Parathyroid adenoma (tissue), 2 donors: ENCODE data around the gene ATAD2B.

Experiments
- H2AFZ ChIP-seq: fragments of 300-600 bp; sonication (generic); one replicate; pipeline ENCODE4 v1.7.0; 2017; ENCODE audit warnings: antibody characterized with exemption, mild to moderate bottlenecking
- H3K27ac ChIP-seq: fragments of 300-600 bp; sonication (generic); one replicate; pipeline ENCODE4 v1.7.0; 2017
- H3K27me3 ChIP-seq: fragments of 300-600 bp; sonication (generic); one replicate; pipeline ENCODE4 v1.7.0; 2017; ENCODE audit warnings: low read length; ENCODE audit not compliant: control insufficient read depth, insufficient read depth
- H3K36me3 ChIP-seq: fragments of 300-600 bp; sonication (generic); one replicate; pipeline ENCODE4 v1.7.0; 2017; ENCODE audit warnings: low read length; ENCODE audit not compliant: control insufficient read depth, insufficient read depth
- H3K4me1 ChIP-seq: fragments of 300-600 bp; sonication (generic); one replicate; pipeline ENCODE4 v1.7.0; 2017; ENCODE audit warnings: control low read depth
- H3K4me2 ChIP-seq: fragments of 300-600 bp; sonication (generic); one replicate; pipeline ENCODE4 v1.7.0; 2017; ENCODE audit warnings: low read length
- H3K4me3 ChIP-seq: fragments of 300-600 bp; sonication (generic); one replicate; pipeline ENCODE4 v1.7.0; 2017; ENCODE audit warnings: low read depth, low read length
- H3K79me2 ChIP-seq: fragments of 300-600 bp; sonication (generic); one replicate; pipeline ENCODE4 v1.7.0; 2017; ENCODE audit warnings: control low read depth
- H3K9ac ChIP-seq: fragments of 300-600 bp; sonication (generic); one replicate; pipeline ENCODE4 v1.7.0; 2017; ENCODE audit warnings: mild to moderate bottlenecking
- H3K9me3 ChIP-seq: fragments of 300-600 bp; sonication (generic); one replicate; pipeline ENCODE4 v1.7.0; 2017; ENCODE audit warnings: low read length; ENCODE audit not compliant: control insufficient read depth
- TF ChIP-seq, protein P1 (sequence below): fragments of 300-600 bp; sonication (generic); IDR thresholded peaks from one replicate; pipeline ENCODE4 v1.7.0; 2017; ENCODE audit warnings: antibody characterized with exemption, mild to moderate bottlenecking
- donor health status: primary hyperparathyroidism.

The ATAD2B gene

DNA sequence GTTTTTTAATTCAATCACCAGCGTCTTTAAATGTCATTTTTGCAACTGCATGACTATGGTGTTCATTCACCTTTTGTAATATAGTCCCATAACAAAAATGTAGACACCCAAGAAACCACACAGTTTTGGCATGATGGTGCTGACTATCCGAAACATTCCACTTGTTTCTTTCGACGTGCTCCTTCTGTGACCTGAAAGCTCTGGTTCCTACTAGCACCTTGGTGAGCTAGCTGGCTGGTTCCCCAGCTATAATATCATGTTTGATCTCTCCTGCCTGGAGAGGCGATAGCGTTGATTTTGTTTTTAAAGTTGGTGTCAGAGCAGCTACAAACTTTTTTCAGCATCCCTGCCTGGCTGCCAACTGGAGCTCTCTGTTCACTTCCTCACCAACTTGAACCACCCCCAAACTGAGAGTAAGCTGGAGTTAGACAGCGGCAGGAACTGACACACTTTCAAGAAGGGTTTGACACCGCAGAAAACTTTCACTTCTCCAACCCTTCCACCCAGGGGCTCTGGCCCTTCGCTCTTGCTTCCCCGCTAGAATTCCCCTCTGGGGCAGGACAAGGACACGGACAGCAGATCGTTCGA lies 1.1 kb downstream of the ATAD2B start:
- TF ChIP-seq, protein P1, sequence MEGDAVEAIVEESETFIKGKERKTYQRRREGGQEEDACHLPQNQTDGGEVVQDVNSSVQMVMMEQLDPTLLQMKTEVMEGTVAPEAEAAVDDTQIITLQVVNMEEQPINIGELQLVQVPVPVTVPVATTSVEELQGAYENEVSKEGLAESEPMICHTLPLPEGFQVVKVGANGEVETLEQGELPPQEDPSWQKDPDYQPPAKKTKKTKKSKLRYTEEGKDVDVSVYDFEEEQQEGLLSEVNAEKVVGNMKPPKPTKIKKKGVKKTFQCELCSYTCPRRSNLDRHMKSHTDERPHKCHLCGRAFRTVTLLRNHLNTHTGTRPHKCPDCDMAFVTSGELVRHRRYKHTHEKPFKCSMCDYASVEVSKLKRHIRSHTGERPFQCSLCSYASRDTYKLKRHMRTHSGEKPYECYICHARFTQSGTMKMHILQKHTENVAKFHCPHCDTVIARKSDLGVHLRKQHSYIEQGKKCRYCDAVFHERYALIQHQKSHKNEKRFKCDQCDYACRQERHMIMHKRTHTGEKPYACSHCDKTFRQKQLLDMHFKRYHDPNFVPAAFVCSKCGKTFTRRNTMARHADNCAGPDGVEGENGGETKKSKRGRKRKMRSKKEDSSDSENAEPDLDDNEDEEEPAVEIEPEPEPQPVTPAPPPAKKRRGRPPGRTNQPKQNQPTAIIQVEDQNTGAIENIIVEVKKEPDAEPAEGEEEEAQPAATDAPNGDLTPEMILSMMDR, result no peak
- no peaks in the 10 kb centered on the region for H3K27me3 ChIP-seq
- peak overlapping the region; percentile 93 for H3K27ac ChIP-seq
- peaks cover 30% of the 10 kb centered on the region for H3K79me2 ChIP-seq
- peak overlapping the region; percentile 82 for H3K4me3 ChIP-seq
- peak overlapping the region; percentile 99 for H2AFZ ChIP-seq
- H3K4me1 ChIP-seq, result peaks cover 6% of the 10 kb centered on the region
- H3K9me3 ChIP-seq, result no peaks in the 10 kb centered on the region
- peak overlapping the region; percentile 79 for H3K9ac ChIP-seq
- H3K4me2 ChIP-seq, result peak overlapping the region; percentile 82
- no peaks in the 10 kb centered on the region for H3K36me3 ChIP-seq

DNA sequence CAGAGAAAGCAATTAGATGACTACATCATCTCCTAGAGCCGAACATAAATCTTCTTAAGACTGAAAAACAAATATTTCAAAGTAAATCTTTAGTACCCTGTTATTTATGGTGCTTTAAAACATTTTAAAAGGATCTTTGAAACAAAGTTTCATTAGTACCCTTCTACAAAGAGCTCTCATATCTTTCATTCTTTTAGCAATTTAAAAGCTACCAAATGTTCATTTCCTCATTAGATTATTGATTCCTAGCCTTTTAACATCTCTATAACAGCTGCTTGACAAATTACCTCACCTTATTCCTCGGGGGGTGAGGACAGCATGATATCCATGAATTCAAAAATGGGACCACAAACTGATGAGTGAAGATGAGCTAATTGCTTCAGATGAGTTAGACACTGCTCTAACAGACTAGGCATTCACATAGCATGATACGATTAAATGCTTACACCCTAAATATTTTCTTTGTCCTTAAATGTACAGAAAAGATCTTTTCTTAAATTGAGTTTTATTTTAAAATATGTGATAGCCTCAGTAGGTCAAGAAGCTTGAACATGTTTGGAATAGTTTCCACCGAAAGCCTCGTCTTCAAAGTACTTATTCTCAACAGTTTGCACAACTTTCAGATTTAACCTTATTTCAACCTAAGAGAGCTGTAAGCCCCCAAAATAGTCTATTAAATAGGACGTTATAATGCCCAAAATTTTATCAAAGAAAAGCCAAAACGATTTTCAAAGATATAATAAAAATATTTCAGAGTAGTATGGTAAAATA lies 2.1 kb downstream of the ATAD2B start:
- H3K4me1 ChIP-seq, result peaks cover 6% of the 10 kb centered on the region
- H3K36me3 ChIP-seq, result no peaks in the 10 kb centered on the region
- H2AFZ ChIP-seq, result no peak overlapping the region
- peak overlapping the region; percentile 82 for H3K4me2 ChIP-seq
- no peaks in the 10 kb centered on the region for H3K9me3 ChIP-seq
- H3K9ac ChIP-seq, result no peak overlapping the region
- peak overlapping the region; percentile 93 for H3K27ac ChIP-seq
- H3K27me3 ChIP-seq, result no peaks in the 10 kb centered on the region
- peak overlapping the region; percentile 82 for H3K4me3 ChIP-seq
- peaks cover 40% of the 10 kb centered on the region for H3K79me2 ChIP-seq
- TF ChIP-seq, protein P1, result no peak

DNA sequence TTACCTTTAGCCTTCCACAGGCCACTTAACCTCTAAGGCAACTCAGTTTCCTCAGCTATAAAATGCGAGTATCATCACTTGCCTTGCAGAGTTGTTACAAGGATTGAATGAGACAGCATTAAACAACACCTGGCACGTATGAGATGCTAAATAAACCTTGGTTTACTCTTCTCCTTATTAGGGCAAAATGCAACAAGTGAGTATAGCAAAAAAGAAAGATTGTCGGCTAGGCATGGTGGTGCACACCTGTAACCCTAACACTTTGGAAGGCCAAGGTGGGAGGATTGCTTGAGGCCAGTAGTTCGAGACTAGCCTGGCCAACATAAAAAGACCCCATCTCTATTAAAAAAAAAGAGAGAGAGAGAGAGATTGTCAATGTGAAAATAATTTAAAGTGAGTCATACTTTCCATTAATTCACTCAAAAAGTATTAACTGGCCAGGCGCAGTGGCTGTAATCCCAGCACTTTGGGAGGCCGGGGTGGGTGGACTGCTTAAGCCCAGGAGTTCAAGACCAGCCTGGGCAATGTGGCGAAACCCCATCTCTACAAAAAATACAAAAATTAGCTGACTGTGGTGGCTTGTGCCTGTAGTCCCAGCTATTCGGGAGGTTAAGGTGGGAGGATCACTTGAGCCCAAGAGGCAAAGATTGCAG lies 8.0 kb downstream of the ATAD2B start:
- Histone ChIP-seq H3K9me3 (no peaks in the 10 kb centered on the region), H3K27ac (no peak overlapping the region), H3K27me3 (no peaks in the 10 kb centered on the region), H3K4me2 (no peak overlapping the region), H3K9ac (no peak overlapping the region), H3K36me3 (no peaks in the 10 kb centered on the region), H2AFZ (no peak overlapping the region), H3K4me1 (peaks cover 7% of the 10 kb centered on the region), H3K4me3 (no peak overlapping the region), H3K79me2 (peaks cover 61% of the 10 kb centered on the region)
- TF ChIP-seq, protein P1, result no peak

DNA sequence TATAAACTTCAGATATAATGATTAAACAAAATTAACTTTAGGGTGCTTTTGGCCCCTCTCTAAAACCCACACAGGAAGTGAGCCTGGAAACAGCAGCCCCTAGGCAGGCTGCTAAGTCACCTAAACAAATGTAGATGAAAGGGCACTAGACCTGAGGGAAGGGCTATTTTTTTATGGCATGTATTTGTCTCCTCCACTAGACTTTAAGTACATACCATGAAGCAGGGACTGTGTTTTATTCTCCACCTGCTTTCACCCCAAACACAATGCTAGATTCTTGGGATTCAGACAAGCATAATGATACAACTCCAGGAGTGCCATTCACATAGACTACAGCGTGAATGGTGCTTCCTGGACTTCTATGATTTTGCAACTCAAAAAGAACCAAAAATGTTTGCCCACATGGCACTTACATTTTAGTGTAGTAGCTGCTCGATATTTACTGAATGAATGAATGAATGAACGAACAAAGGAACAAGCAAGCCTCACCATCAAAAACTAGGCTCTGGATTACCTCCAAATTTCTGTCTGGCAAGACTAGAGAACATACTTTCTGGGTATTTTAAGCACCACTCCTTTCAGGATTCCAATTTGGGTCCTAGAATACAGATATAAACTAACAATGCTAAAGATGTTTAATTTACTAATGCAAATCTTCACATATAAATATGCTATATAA lies 10.1 kb downstream of the ATAD2B start:
- no peak overlapping the region for H3K4me3 ChIP-seq
- H3K27ac ChIP-seq, result no peak overlapping the region
- H3K27me3 ChIP-seq, result no peaks in the 10 kb centered on the region
- H3K9ac ChIP-seq, result no peak overlapping the region
- peaks cover 52% of the 10 kb centered on the region for H3K79me2 ChIP-seq
- no peak overlapping the region for H2AFZ ChIP-seq
- H3K4me2 ChIP-seq, result no peak overlapping the region
- no peaks in the 10 kb centered on the region for H3K9me3 ChIP-seq
- H3K36me3 ChIP-seq, result no peaks in the 10 kb centered on the region
- TF ChIP-seq, protein P1, result no peak
- H3K4me1 ChIP-seq, result peaks cover 7% of the 10 kb centered on the region
